HL-60 (cell line): ENCODE results near the gene ACACB.

Experiments used
- DNase-seq, 2 experiments: peaks; one replicate each; pipeline ENCODE4 v3.0.0-alpha.2; 2010 to 2020; ENCODE audit warnings: low read depth in 1 of 2, low spot score in 1 of 2
- H3K27ac ChIP-seq: fragments of 250-450 bp; sonication (Bioruptor Pico); replicated peaks from 2 replicates; pipeline ENCODE4 v1.5.1; 2020; ENCODE audit warnings: mild to moderate bottlenecking, moderate library complexity
- H3K27me3 ChIP-seq: fragments of 250-450 bp; sonication (Bioruptor Pico); 2 replicates; pipeline ENCODE4 v1.5.1; 2021; ENCODE audit warnings: mild to moderate bottlenecking, moderate library complexity; ENCODE audit not compliant: insufficient read depth, poor library complexity, severe bottlenecking
- H3K4me3 ChIP-seq: replicated peaks from 2 replicates; pipeline ENCODE4 v1.5.1; 2011; ENCODE audit warnings: mild to moderate bottlenecking, control low read depth, low read length; ENCODE audit not compliant: insufficient read depth
- GABPA ChIP-seq: IDR thresholded peaks from 2 replicates; pipeline ENCODE4 v1.6.1; 2012; ENCODE audit warnings: low read depth
- POLR2AphosphoS5 ChIP-seq: IDR thresholded peaks from 2 replicates; pipeline ENCODE4 v1.6.1; 2012; ENCODE audit warnings: low read depth
- SPI1 ChIP-seq: IDR thresholded peaks from 2 replicates; pipeline ENCODE4 v1.6.1; 2012; ENCODE audit warnings: low read depth, mild to moderate bottlenecking, borderline replicate concordance
- TF ChIP-seq, protein P1 (sequence below): IDR thresholded peaks from one replicate; pipeline ENCODE4 v1.5.1; 2011; ENCODE audit warnings: low read length, control low read depth, inconsistent platforms; ENCODE audit not compliant: insufficient read depth
- TF ChIP-seq, protein P2 (sequence below): IDR thresholded peaks from 2 replicates; pipeline ENCODE4 v1.6.1; 2012; ENCODE audit warnings: low read depth; ENCODE audit not compliant: insufficient replicate concordance

The ACACB gene

DNA sequence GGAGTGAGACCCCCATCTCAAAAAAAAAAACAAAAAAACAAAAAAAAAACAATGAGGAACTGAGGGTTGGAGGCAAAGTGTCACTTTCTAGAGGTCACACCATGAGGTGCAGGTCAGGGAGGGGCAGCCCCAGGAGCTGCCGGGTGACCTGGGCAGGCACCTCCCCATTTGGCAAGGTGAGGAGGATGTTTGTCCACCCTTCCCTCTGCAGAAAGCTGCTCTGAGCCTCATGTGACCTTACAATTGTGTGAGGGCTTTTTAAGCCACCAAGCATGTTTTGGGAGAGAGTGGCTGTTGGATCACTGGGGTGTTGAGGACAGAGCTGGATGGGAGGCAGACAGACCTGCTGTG lies 143.1 kb downstream of the ACACB start:
- DNase-seq = no peak
- H3K27ac ChIP-seq = no peak overlapping the region
- H3K27me3 ChIP-seq = no peaks in the 10 kb centered on the region
- no peak overlapping the region for H3K4me3 ChIP-seq
- TF ChIP-seq, protein P1, sequence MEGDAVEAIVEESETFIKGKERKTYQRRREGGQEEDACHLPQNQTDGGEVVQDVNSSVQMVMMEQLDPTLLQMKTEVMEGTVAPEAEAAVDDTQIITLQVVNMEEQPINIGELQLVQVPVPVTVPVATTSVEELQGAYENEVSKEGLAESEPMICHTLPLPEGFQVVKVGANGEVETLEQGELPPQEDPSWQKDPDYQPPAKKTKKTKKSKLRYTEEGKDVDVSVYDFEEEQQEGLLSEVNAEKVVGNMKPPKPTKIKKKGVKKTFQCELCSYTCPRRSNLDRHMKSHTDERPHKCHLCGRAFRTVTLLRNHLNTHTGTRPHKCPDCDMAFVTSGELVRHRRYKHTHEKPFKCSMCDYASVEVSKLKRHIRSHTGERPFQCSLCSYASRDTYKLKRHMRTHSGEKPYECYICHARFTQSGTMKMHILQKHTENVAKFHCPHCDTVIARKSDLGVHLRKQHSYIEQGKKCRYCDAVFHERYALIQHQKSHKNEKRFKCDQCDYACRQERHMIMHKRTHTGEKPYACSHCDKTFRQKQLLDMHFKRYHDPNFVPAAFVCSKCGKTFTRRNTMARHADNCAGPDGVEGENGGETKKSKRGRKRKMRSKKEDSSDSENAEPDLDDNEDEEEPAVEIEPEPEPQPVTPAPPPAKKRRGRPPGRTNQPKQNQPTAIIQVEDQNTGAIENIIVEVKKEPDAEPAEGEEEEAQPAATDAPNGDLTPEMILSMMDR = no peak
- no peak for TF ChIP-seq POLR2AphosphoS5
- TF ChIP-seq, protein P2, sequence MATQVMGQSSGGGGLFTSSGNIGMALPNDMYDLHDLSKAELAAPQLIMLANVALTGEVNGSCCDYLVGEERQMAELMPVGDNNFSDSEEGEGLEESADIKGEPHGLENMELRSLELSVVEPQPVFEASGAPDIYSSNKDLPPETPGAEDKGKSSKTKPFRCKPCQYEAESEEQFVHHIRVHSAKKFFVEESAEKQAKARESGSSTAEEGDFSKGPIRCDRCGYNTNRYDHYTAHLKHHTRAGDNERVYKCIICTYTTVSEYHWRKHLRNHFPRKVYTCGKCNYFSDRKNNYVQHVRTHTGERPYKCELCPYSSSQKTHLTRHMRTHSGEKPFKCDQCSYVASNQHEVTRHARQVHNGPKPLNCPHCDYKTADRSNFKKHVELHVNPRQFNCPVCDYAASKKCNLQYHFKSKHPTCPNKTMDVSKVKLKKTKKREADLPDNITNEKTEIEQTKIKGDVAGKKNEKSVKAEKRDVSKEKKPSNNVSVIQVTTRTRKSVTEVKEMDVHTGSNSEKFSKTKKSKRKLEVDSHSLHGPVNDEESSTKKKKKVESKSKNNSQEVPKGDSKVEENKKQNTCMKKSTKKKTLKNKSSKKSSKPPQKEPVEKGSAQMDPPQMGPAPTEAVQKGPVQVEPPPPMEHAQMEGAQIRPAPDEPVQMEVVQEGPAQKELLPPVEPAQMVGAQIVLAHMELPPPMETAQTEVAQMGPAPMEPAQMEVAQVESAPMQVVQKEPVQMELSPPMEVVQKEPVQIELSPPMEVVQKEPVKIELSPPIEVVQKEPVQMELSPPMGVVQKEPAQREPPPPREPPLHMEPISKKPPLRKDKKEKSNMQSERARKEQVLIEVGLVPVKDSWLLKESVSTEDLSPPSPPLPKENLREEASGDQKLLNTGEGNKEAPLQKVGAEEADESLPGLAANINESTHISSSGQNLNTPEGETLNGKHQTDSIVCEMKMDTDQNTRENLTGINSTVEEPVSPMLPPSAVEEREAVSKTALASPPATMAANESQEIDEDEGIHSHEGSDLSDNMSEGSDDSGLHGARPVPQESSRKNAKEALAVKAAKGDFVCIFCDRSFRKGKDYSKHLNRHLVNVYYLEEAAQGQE = no peak

DNA sequence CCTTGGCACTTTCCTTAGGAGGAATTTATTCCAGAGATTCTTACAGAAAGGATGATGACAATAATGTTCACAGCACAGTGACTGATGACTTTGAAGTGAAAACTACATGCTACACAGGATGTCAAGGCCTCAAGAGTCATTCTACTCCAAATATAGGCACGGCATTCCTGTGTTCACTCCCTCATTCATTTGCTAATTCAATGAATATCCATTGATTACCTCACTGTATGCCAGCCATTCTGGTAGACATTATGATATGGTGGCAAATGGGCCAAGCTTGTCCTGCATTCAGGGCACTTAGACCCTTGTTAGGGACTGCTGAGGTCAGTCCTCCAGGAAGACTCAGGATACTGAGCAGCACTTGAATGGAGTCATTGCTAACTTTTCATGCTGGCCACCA lies 144.7 kb downstream of the ACACB start:
- DNase-seq = no peak
- H3K4me3 ChIP-seq = no peak overlapping the region
- H3K27ac ChIP-seq = no peak overlapping the region
- TF ChIP-seq POLR2AphosphoS5 (no peak), SPI1 (no peak), GABPA (no peak)
- TF ChIP-seq, protein P1 = no peak
- TF ChIP-seq, protein P2 = no peak
- H3K27me3 ChIP-seq = no peaks in the 10 kb centered on the region

DNA sequence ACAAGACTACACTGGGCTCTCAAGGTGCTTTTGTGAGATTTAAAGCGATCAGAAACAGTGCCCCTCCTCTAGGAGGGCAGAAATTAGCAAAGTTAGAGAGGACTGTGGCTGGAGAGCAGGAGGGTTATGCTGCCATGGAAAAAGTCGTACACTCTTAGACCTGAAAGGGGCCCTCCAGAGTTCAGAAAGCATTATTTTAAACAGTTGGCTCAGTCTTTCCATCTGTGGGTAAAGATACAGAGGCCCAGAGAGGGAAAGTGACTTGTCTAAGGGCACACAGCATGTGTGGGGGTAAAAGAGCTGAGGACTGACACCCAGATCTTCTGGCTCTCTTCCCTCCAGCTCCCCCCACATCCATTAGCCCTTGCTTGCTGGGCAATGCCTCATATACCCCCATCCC lies 145.6 kb downstream of the ACACB start:
- TF ChIP-seq POLR2AphosphoS5 (no peak), SPI1 (no peak), GABPA (no peak)
- TF ChIP-seq, protein P2 = no peak
- TF ChIP-seq, protein P1 = no peak
- no peak overlapping the region for H3K27ac ChIP-seq
- H3K27me3 ChIP-seq = no peaks in the 10 kb centered on the region
- no peak overlapping the region for H3K4me3 ChIP-seq
- DNase-seq = no peak
